Type B pancreatic cell (in vitro differentiated cells): ENCODE data around the gene PITRM1. TPM values are rescaled to one million over a fixed set of nuclear protein-coding genes. Genes with fewer than 3 reads are reported as not detected.

ENCODE experiments used
- DNase-seq: peaks from one replicate; pipeline ENCODE4 v3.0.0; 2021; ENCODE audit warnings: mixed read lengths; ENCODE audit not compliant: unreplicated experiment; ENCODE audit errors: extremely low spot score
- H3K27ac Mint-ChIP-seq: 2 replicates; pipeline ENCODE4 v1.8.0; 2021; ENCODE audit warnings: mild to moderate bottlenecking, mixed read lengths
- H3K27me3 Mint-ChIP-seq: 2 replicates; pipeline ENCODE4 v1.8.0; 2021; ENCODE audit warnings: mixed read lengths
- H3K36me3 Mint-ChIP-seq: 2 replicates; pipeline ENCODE4 v1.8.0; 2021; ENCODE audit warnings: mixed read lengths
- H3K4me1 Mint-ChIP-seq: one replicate; pipeline ENCODE4 v1.8.0; 2021; ENCODE audit warnings: mixed read lengths; ENCODE audit not compliant: unreplicated experiment
- H3K4me3 Mint-ChIP-seq: 2 replicates; pipeline ENCODE4 v1.8.0; 2021; ENCODE audit warnings: mild to moderate bottlenecking, mixed read lengths
- H3K9me3 Mint-ChIP-seq: 2 replicates; pipeline ENCODE4 v1.8.0; 2021; ENCODE audit warnings: mixed read lengths
- total RNA-seq: library from RNA; stranded (reverse); gene quantifications from 2 replicates; pipeline ENCODE4 v1.2.1, GENCODE V29; 2021; ENCODE audit warnings: low replicate concordance
- TF ChIP-seq, protein P1 (sequence below): fragments of 200-600 bp; sonication (generic); conservative IDR thresholded peaks from 2 replicates; pipeline ENCODE4 v1.5.0; 2021; ENCODE audit warnings: antibody characterized with exemption, mild to moderate bottlenecking

The PITRM1 gene
- total RNA-seq, 1 donor from 2014 or later = 62.3 TPM

DNA sequence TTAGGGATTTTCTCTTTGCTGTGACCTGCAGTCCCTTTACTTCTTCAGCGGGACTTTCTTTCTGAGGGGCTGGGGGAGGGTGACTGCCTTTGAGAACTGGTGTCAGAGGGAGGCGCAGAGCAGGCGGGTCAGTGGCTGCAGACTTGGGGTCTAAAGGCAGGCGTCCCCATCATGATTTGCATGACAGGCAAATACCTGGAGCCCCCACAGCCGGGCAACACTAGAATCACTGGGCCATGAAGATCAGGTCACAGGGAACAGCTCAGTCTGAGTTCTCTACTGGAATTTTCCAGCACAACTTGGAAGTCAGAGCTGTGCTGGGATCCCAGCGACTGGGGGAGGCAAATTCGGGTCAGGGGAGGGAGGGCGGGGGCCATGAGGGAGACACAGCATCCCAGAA, 29.2 kb upstream of the PITRM1 start:
- no peak for DNase-seq
- peaks cover 12% of the 10 kb centered on the region for H3K4me1 Mint-ChIP-seq
- H3K27me3 Mint-ChIP-seq = peaks cover 20% of the 10 kb centered on the region
- TF ChIP-seq, protein P1, sequence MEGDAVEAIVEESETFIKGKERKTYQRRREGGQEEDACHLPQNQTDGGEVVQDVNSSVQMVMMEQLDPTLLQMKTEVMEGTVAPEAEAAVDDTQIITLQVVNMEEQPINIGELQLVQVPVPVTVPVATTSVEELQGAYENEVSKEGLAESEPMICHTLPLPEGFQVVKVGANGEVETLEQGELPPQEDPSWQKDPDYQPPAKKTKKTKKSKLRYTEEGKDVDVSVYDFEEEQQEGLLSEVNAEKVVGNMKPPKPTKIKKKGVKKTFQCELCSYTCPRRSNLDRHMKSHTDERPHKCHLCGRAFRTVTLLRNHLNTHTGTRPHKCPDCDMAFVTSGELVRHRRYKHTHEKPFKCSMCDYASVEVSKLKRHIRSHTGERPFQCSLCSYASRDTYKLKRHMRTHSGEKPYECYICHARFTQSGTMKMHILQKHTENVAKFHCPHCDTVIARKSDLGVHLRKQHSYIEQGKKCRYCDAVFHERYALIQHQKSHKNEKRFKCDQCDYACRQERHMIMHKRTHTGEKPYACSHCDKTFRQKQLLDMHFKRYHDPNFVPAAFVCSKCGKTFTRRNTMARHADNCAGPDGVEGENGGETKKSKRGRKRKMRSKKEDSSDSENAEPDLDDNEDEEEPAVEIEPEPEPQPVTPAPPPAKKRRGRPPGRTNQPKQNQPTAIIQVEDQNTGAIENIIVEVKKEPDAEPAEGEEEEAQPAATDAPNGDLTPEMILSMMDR = no peak
- no peaks in the 10 kb centered on the region for H3K36me3 Mint-ChIP-seq
- no peak overlapping the region for H3K4me3 Mint-ChIP-seq
- H3K9me3 Mint-ChIP-seq = no peaks in the 10 kb centered on the region
- H3K27ac Mint-ChIP-seq = no peak overlapping the region

DNA sequence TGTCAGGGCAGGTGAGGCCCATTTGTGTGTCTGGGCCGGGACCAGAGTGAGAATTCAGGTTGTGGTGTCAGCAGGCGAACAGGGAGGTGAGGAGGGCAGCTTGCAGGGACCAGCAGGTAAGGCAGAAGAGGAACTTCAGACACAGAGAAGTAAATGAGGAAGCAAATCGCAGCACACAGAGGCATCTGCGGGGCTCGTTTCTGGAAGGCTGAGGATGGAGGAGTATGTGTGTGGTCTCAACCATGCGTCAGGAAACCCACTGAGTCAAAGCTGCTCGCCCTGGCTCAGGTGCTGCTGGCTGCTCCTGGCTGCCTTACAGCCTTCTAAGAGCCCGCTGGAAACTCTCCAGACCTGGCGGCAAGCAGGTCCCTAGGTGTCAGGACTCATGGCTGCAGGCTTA, 26.9 kb upstream of the PITRM1 start:
- Mint-ChIP-seq H3K27ac (no peak overlapping the region), H3K4me3 (no peak overlapping the region), H3K36me3 (no peaks in the 10 kb centered on the region), H3K9me3 (no peaks in the 10 kb centered on the region), H3K27me3 (peaks cover 20% of the 10 kb centered on the region), H3K4me1 (peaks cover 18% of the 10 kb centered on the region)
- TF ChIP-seq, protein P1 = no peak
- DNase-seq = no peak

DNA sequence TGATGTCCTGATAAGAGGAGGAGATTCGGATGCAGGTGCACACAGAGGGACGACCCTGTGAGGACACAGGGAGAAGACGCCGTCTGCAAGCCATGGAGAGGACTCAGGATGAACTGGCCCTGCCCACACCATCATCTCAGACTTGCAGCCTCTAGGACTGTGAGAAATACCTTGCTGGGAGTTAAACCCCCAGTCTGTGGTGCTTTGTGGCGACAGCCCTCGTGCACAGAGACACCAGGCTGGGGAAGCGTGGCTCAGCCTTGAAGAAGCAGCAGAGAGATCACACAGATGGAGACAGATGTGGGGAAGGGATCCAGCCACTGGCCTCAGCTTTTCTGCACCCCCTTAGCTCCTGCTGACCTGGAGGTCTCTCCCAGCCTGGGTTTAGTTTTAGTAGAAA, 26.3 kb upstream of the PITRM1 start:
- TF ChIP-seq, protein P1 = no peak
- Mint-ChIP-seq H3K9me3 (no peaks in the 10 kb centered on the region), H3K36me3 (no peaks in the 10 kb centered on the region), H3K27me3 (peaks cover 20% of the 10 kb centered on the region), H3K27ac (no peak overlapping the region), H3K4me3 (no peak overlapping the region), H3K4me1 (peaks cover 18% of the 10 kb centered on the region)
- no peak for DNase-seq

DNA sequence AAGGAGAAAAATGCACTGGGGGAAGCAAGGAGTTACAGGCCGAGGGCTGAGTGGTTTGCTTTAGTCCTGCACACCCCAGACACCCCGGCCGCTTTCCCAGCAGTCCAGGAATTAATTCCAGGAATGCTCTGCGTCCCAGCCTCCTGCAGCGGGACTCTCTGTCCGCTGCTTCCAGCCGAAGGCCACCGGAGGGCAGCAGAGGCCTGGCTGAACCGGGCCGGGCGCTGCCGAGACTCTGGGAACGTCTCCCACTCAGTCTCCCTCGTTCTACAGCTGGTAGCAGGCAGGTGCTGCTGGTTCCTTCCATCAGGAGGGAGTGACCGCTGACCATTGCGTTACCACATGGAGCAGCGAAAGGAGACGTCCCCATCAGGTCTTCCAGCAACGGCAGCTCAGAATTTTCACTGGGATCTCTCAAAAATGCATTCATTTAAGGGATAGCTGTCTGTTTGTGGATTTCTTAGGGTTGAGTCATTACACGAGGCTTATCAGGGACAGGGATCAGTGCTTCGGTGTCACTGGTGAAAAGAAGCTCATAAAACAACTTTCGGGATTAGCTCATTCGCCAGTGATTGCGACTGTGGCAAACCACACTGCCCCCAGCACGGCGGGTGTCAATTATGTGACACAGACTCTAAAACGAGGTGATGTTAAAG, 24.9 kb upstream of the PITRM1 start:
- peak; percentile 85 for DNase-seq
- H3K36me3 Mint-ChIP-seq = no peaks in the 10 kb centered on the region
- peaks cover 25% of the 10 kb centered on the region for H3K4me1 Mint-ChIP-seq
- H3K27me3 Mint-ChIP-seq = peaks cover 17% of the 10 kb centered on the region
- peak overlapping the region; percentile 72 for H3K27ac Mint-ChIP-seq
- no peaks in the 10 kb centered on the region for H3K9me3 Mint-ChIP-seq
- TF ChIP-seq, protein P1 = peak; percentile 97
- peak overlapping the region; percentile 75 for H3K4me3 Mint-ChIP-seq

DNA sequence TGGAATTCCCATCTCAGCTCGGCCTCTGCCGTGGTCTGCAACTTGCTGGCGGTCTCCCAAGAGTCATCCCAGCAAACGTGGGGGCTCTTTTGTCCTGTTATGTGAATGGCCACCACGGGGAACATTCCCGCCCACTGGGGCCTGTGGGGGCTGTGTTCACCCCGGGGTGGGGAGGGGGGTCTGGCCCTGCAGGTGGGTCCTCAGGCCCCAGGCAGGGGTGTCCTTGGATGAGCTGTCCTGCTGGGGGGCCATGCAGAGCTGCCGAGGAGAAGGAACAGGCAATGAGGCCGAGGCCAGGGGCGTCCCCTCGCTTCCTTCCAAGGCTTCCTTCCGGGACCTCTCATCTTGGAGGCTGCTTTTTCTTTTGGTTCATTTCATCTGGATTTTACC, 24.4 kb upstream of the PITRM1 start:
- Mint-ChIP-seq H3K36me3 (no peaks in the 10 kb centered on the region), H3K27ac (no peak overlapping the region), H3K4me3 (no peak overlapping the region), H3K4me1 (peaks cover 25% of the 10 kb centered on the region), H3K9me3 (no peaks in the 10 kb centered on the region), H3K27me3 (peaks cover 17% of the 10 kb centered on the region)
- DNase-seq = no peak
- TF ChIP-seq, protein P1 = no peak

DNA sequence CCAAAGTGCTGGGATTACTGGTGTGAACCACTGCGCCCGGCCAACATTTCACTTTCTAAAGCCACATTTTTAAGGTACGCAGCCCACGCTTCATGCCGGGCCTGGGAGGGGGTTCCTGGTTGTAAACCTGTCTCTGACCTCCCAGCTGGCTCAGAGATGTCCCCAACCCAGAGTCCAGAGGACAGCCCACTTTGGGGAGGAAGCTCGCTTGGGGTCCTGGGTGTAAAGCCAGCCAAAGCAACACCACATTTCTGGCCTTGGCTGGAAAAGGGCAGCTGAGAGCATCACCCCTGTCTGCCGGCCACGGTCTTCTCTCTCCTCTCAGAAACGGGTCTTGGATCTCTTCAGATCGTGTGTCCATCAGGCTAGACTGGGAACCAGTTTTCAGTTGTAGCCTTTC, 23.9 kb upstream of the PITRM1 start:
- no peak for DNase-seq
- Mint-ChIP-seq H3K4me1 (peaks cover 20% of the 10 kb centered on the region), H3K27me3 (peaks cover 17% of the 10 kb centered on the region), H3K9me3 (no peaks in the 10 kb centered on the region), H3K27ac (no peak overlapping the region), H3K36me3 (no peaks in the 10 kb centered on the region), H3K4me3 (no peak overlapping the region)
- TF ChIP-seq, protein P1 = no peak
